Panc1 (cell line): ENCODE measurements around the gene OR11A1.

ENCODE experiments used
- CTCF ChIP-seq: fragments of 450-650 bp; IDR thresholded peaks from 2 replicates; pipeline ENCODE4 v1.5.1; 2017; ENCODE audit warnings: mild to moderate bottlenecking
- POLR2AphosphoS5 ChIP-seq: IDR thresholded peaks from 2 replicates; pipeline ENCODE4 v1.6.1; 2012; ENCODE audit warnings: mild to moderate bottlenecking, low read depth, low read length, moderate library complexity
- SIN3A ChIP-seq: IDR thresholded peaks from 2 replicates; pipeline ENCODE4 v1.6.1; 2012; ENCODE audit warnings: low read depth, mild to moderate bottlenecking, low read length, moderate library complexity, borderline replicate concordance; ENCODE audit not compliant: insufficient read depth
- TF ChIP-seq, protein P1 (sequence below), 2 experiments: IDR thresholded peaks; 2 replicates each; pipeline ENCODE4 v1.6.1; 2011 to 2012; ENCODE audit warnings: low read depth in 2 of 2, control low read depth in 1 of 2, low read length in 1 of 2, mild to moderate bottlenecking in 1 of 2, moderate library complexity in 1 of 2; ENCODE audit not compliant: insufficient read depth in 1 of 2

- TF ChIP-seq POLR2AphosphoS5: no peak
- TF ChIP-seq, protein P1, sequence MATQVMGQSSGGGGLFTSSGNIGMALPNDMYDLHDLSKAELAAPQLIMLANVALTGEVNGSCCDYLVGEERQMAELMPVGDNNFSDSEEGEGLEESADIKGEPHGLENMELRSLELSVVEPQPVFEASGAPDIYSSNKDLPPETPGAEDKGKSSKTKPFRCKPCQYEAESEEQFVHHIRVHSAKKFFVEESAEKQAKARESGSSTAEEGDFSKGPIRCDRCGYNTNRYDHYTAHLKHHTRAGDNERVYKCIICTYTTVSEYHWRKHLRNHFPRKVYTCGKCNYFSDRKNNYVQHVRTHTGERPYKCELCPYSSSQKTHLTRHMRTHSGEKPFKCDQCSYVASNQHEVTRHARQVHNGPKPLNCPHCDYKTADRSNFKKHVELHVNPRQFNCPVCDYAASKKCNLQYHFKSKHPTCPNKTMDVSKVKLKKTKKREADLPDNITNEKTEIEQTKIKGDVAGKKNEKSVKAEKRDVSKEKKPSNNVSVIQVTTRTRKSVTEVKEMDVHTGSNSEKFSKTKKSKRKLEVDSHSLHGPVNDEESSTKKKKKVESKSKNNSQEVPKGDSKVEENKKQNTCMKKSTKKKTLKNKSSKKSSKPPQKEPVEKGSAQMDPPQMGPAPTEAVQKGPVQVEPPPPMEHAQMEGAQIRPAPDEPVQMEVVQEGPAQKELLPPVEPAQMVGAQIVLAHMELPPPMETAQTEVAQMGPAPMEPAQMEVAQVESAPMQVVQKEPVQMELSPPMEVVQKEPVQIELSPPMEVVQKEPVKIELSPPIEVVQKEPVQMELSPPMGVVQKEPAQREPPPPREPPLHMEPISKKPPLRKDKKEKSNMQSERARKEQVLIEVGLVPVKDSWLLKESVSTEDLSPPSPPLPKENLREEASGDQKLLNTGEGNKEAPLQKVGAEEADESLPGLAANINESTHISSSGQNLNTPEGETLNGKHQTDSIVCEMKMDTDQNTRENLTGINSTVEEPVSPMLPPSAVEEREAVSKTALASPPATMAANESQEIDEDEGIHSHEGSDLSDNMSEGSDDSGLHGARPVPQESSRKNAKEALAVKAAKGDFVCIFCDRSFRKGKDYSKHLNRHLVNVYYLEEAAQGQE (IDR thresholded peaks at IDR 0.05; ENCODE audit: insufficient read depth in 1 of 2, low read depth in 2 of 2, low read length in 1 of 2): no peak
- no peak for TF ChIP-seq CTCF
- no peak for TF ChIP-seq SIN3A
Observed at GRCh38 chr6:29399525-29399924, 57.3 kb downstream of the OR11A1 start.
